ENCODE data around the gene KCND2. TPM values are rescaled to one million over a fixed set of nuclear protein-coding genes. Genes with fewer than 3 reads are reported as not detected.

The KCND2 gene
- total and polyA plus RNA-seq, 2 donors: 0.11 to 0.19 TPM

GRCh38 chr7:120600607-120601006 is 327.6 kb downstream of the KCND2 start:
- WGBS: 99% methylated on average over 1 of the region's 1 CpG
- Histone ChIP-seq H3K27ac (ENCODE audit: low read depth in 1 of 2, low read length in 1 of 2) (no peak overlapping the region), H3K4me1 (ENCODE audit: control insufficient read depth in 2 of 2, insufficient read depth in 2 of 2, low read length in 2 of 2) (no peaks in the 10 kb centered on the region), H3K4me3 (ENCODE audit: low read length in 2 of 2) (no peak overlapping the region), H3K36me3 (ENCODE audit: control insufficient read depth in 2 of 2, insufficient read depth in 2 of 2, low read length in 1 of 2) (no peaks in the 10 kb centered on the region), H3K9me3 (ENCODE audit: control insufficient read depth in 2 of 2, insufficient read depth in 1 of 2, low read length in 1 of 2) (no peaks in the 10 kb centered on the region), H3K27me3 (ENCODE audit: control insufficient read depth in 2 of 2, insufficient read depth in 1 of 2, low read length in 1 of 2) (no peaks in the 10 kb centered on the region)
- no peak for DNase-seq (ENCODE audit: low read depth in 6 of 9, low spot score in 9 of 9)

- no peaks in the 10 kb centered on the region for H3K27me3 ChIP-seq (ENCODE audit: control insufficient read depth in 2 of 2, insufficient read depth in 1 of 2, low read length in 1 of 2)
- no peak overlapping the region for H3K4me3 ChIP-seq (ENCODE audit: low read length in 2 of 2)
- H3K9me3 ChIP-seq (ENCODE audit: control insufficient read depth in 2 of 2, insufficient read depth in 1 of 2, low read length in 1 of 2): no peaks in the 10 kb centered on the region
- no peak for DNase-seq (ENCODE audit: low read depth in 6 of 9, low spot score in 9 of 9)
- no peaks in the 10 kb centered on the region for H3K36me3 ChIP-seq (ENCODE audit: control insufficient read depth in 2 of 2, insufficient read depth in 2 of 2, low read length in 1 of 2)
- no peaks in the 10 kb centered on the region for H3K4me1 ChIP-seq (ENCODE audit: control insufficient read depth in 2 of 2, insufficient read depth in 2 of 2, low read length in 2 of 2)
- H3K27ac ChIP-seq (ENCODE audit: low read depth in 1 of 2, low read length in 1 of 2): no peak overlapping the region
These were observed 330.4 kb downstream of the KCND2 start for GRCh38 chr7:120603366-120603765.

GRCh38 chr7:120609136-120609753 is 336.3 kb downstream of the KCND2 start:
- no peaks in the 10 kb centered on the region for H3K27me3 ChIP-seq (ENCODE audit: control insufficient read depth in 2 of 2, insufficient read depth in 1 of 2, low read length in 1 of 2)
- H3K4me3 ChIP-seq (ENCODE audit: low read length in 2 of 2): no peak overlapping the region
- no peak overlapping the region for H3K27ac ChIP-seq (ENCODE audit: low read depth in 1 of 2, low read length in 1 of 2)
- H3K4me1 ChIP-seq (ENCODE audit: control insufficient read depth in 2 of 2, insufficient read depth in 2 of 2, low read length in 2 of 2): no peaks in the 10 kb centered on the region
- WGBS: 87% methylated on average over 7 of the region's 7 CpGs
- H3K9me3 ChIP-seq (ENCODE audit: control insufficient read depth in 2 of 2, insufficient read depth in 1 of 2, low read length in 1 of 2): no peaks in the 10 kb centered on the region
- DNase-seq (ENCODE audit: low read depth in 6 of 9, low spot score in 9 of 9): no peak
- no peaks in the 10 kb centered on the region for H3K36me3 ChIP-seq (ENCODE audit: control insufficient read depth in 2 of 2, insufficient read depth in 2 of 2, low read length in 1 of 2)

GRCh38 chr7:120611975-120612374 is 339.0 kb downstream of the KCND2 start:
- H3K4me3 ChIP-seq (ENCODE audit: low read length in 2 of 2): no peak overlapping the region
- 96% methylated on average over 1 of the region's 1 CpG for WGBS
- H3K27ac ChIP-seq (ENCODE audit: low read depth in 1 of 2, low read length in 1 of 2): no peak overlapping the region
- H3K4me1 ChIP-seq (ENCODE audit: control insufficient read depth in 2 of 2, insufficient read depth in 2 of 2, low read length in 2 of 2): no peaks in the 10 kb centered on the region
- no peaks in the 10 kb centered on the region for H3K27me3 ChIP-seq (ENCODE audit: control insufficient read depth in 2 of 2, insufficient read depth in 1 of 2, low read length in 1 of 2)
- DNase-seq (ENCODE audit: low read depth in 6 of 9, low spot score in 9 of 9): no peak
- H3K9me3 ChIP-seq (ENCODE audit: control insufficient read depth in 2 of 2, insufficient read depth in 1 of 2, low read length in 1 of 2): no peaks in the 10 kb centered on the region
- no peaks in the 10 kb centered on the region for H3K36me3 ChIP-seq (ENCODE audit: control insufficient read depth in 2 of 2, insufficient read depth in 2 of 2, low read length in 1 of 2)

GRCh38 chr7:120615703-120616102 is 342.7 kb downstream of the KCND2 start:
- Histone ChIP-seq H3K36me3 (ENCODE audit: control insufficient read depth in 2 of 2, insufficient read depth in 2 of 2, low read length in 1 of 2) (no peaks in the 10 kb centered on the region), H3K4me3 (ENCODE audit: low read length in 2 of 2) (no peak overlapping the region), H3K9me3 (ENCODE audit: control insufficient read depth in 2 of 2, insufficient read depth in 1 of 2, low read length in 1 of 2) (no peaks in the 10 kb centered on the region), H3K27me3 (ENCODE audit: control insufficient read depth in 2 of 2, insufficient read depth in 1 of 2, low read length in 1 of 2) (no peaks in the 10 kb centered on the region), H3K4me1 (ENCODE audit: control insufficient read depth in 2 of 2, insufficient read depth in 2 of 2, low read length in 2 of 2) (no peaks in the 10 kb centered on the region), H3K27ac (ENCODE audit: low read depth in 1 of 2, low read length in 1 of 2) (no peak overlapping the region)
- WGBS: 73% methylated on average over 3 of the region's 3 CpGs
- DNase-seq (ENCODE audit: low read depth in 6 of 9, low spot score in 9 of 9): no peak

GRCh38 chr7:120617275-120617674 is 344.3 kb downstream of the KCND2 start:
- Histone ChIP-seq H3K4me1 (ENCODE audit: control insufficient read depth in 2 of 2, insufficient read depth in 2 of 2, low read length in 2 of 2) (no peaks in the 10 kb centered on the region), H3K36me3 (ENCODE audit: control insufficient read depth in 2 of 2, insufficient read depth in 2 of 2, low read length in 1 of 2) (no peaks in the 10 kb centered on the region), H3K4me3 (ENCODE audit: low read length in 2 of 2) (no peak overlapping the region), H3K27ac (ENCODE audit: low read depth in 1 of 2, low read length in 1 of 2) (no peak overlapping the region), H3K9me3 (ENCODE audit: control insufficient read depth in 2 of 2, insufficient read depth in 1 of 2, low read length in 1 of 2) (no peaks in the 10 kb centered on the region), H3K27me3 (ENCODE audit: control insufficient read depth in 2 of 2, insufficient read depth in 1 of 2, low read length in 1 of 2) (no peaks in the 10 kb centered on the region)
- DNase-seq (ENCODE audit: low read depth in 6 of 9, low spot score in 9 of 9): no peak
- WGBS: 85% methylated on average over 3 of the region's 3 CpGs

- Histone ChIP-seq H3K4me3 (ENCODE audit: low read length in 2 of 2) (no peak overlapping the region), H3K27me3 (ENCODE audit: control insufficient read depth in 2 of 2, insufficient read depth in 1 of 2, low read length in 1 of 2) (no peaks in the 10 kb centered on the region), H3K4me1 (ENCODE audit: control insufficient read depth in 2 of 2, insufficient read depth in 2 of 2, low read length in 2 of 2) (no peaks in the 10 kb centered on the region), H3K27ac (ENCODE audit: low read depth in 1 of 2, low read length in 1 of 2) (no peak overlapping the region), H3K9me3 (ENCODE audit: control insufficient read depth in 2 of 2, insufficient read depth in 1 of 2, low read length in 1 of 2) (no peaks in the 10 kb centered on the region), H3K36me3 (ENCODE audit: control insufficient read depth in 2 of 2, insufficient read depth in 2 of 2, low read length in 1 of 2) (no peaks in the 10 kb centered on the region)
- 96% methylated on average over 1 of the region's 1 CpG for WGBS
- no peak for DNase-seq (ENCODE audit: low read depth in 6 of 9, low spot score in 9 of 9)
These were observed 355.3 kb downstream of the KCND2 start for GRCh38 chr7:120628251-120628650.

- Histone ChIP-seq H3K36me3 (ENCODE audit: control insufficient read depth in 2 of 2, insufficient read depth in 2 of 2, low read length in 1 of 2) (no peaks in the 10 kb centered on the region), H3K4me3 (ENCODE audit: low read length in 2 of 2) (no peak overlapping the region), H3K27ac (ENCODE audit: low read depth in 1 of 2, low read length in 1 of 2) (no peak overlapping the region), H3K27me3 (ENCODE audit: control insufficient read depth in 2 of 2, insufficient read depth in 1 of 2, low read length in 1 of 2) (no peaks in the 10 kb centered on the region), H3K9me3 (ENCODE audit: control insufficient read depth in 2 of 2, insufficient read depth in 1 of 2, low read length in 1 of 2) (no peaks in the 10 kb centered on the region), H3K4me1 (ENCODE audit: control insufficient read depth in 2 of 2, insufficient read depth in 2 of 2, low read length in 2 of 2) (no peaks in the 10 kb centered on the region)
- DNase-seq (ENCODE audit: low read depth in 6 of 9, low spot score in 9 of 9): no peak
These were observed 366.9 kb downstream of the KCND2 start for GRCh38 chr7:120639884-120640283.

- Histone ChIP-seq H3K27ac (ENCODE audit: low read depth in 1 of 2, low read length in 1 of 2) (no peak overlapping the region), H3K4me1 (ENCODE audit: control insufficient read depth in 2 of 2, insufficient read depth in 2 of 2, low read length in 2 of 2) (no peaks in the 10 kb centered on the region), H3K36me3 (ENCODE audit: control insufficient read depth in 2 of 2, insufficient read depth in 2 of 2, low read length in 1 of 2) (no peaks in the 10 kb centered on the region), H3K9me3 (ENCODE audit: control insufficient read depth in 2 of 2, insufficient read depth in 1 of 2, low read length in 1 of 2) (no peaks in the 10 kb centered on the region), H3K4me3 (ENCODE audit: low read length in 2 of 2) (no peak overlapping the region), H3K27me3 (ENCODE audit: control insufficient read depth in 2 of 2, insufficient read depth in 1 of 2, low read length in 1 of 2) (no peaks in the 10 kb centered on the region)
- 82% methylated on average over 1 of the region's 1 CpG for WGBS
- no peak for DNase-seq (ENCODE audit: low read depth in 6 of 9, low spot score in 9 of 9)
These were observed 373.0 kb downstream of the KCND2 start for GRCh38 chr7:120645966-120646365.

GRCh38 chr7:120654241-120654640 is 381.3 kb downstream of the KCND2 start:
- Histone ChIP-seq H3K4me3 (ENCODE audit: low read length in 2 of 2) (no peak overlapping the region), H3K27ac (ENCODE audit: low read depth in 1 of 2, low read length in 1 of 2) (no peak overlapping the region), H3K36me3 (ENCODE audit: control insufficient read depth in 2 of 2, insufficient read depth in 2 of 2, low read length in 1 of 2) (no peaks in the 10 kb centered on the region), H3K9me3 (ENCODE audit: control insufficient read depth in 2 of 2, insufficient read depth in 1 of 2, low read length in 1 of 2) (no peaks in the 10 kb centered on the region), H3K4me1 (ENCODE audit: control insufficient read depth in 2 of 2, insufficient read depth in 2 of 2, low read length in 2 of 2) (no peaks in the 10 kb centered on the region), H3K27me3 (ENCODE audit: control insufficient read depth in 2 of 2, insufficient read depth in 1 of 2, low read length in 1 of 2) (no peaks in the 10 kb centered on the region)
- no peak for DNase-seq (ENCODE audit: low read depth in 6 of 9, low spot score in 9 of 9)
